Cerebellar nuclear complex (tissue), 1 donor: ENCODE data around the gene TXNRD1.
"Not testable (repeated sequence)": the region's sequence is repeated elsewhere in the genome, so short reads cannot be mapped to it uniquely, and the experiment has no call there.

Experiments
- DNase-seq, 2 experiments: peaks; one replicate each; lab custom pipeline; 2025; lab: John Stamatoyannopoulos, UW

Gene TXNRD1

GRCh38 chr12:104323899-104324298 lies 108.3 kb downstream of the TXNRD1 start:
- no peak for DNase-seq

DNA sequence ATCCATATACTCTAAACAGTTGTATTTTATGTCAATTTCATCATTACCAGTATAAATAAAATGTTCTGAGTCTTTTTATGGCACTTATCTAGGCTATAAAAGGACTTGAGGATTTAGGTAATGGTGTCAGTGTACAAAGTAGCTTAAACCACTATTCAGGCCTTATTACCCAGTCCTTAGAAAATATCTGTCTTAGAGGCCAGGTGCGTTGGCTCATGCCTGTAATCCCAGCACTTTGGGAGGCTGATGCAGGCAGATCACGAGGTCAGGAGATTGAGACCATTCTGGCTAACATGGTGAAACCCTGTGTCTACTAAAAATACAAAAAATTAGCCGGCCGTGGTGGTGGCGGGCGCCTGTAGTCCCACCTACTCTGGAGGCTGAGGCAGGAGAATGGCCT lies 112.7 kb downstream of the TXNRD1 start:
- not testable (repeated sequence) for DNase-seq

DNA sequence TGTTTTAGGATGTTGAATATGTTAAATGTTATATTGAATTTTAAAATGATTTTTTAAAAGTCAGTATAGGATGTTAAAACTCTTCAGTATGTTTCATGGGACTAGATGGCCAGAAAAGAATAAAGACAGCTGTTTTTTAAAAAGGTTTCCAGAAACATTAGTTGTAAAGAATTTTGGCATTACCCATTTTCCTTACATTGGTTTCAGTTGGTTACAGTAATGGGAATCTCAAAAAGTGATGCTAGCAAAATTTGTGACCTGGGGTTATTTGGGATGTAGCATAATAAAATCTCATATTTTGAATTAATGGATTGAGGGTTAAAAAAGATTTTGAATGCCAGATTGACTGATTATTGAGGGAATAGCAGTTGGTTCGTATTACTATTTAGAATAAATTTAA lies 113.2 kb downstream of the TXNRD1 start:
- no peak for DNase-seq

DNA sequence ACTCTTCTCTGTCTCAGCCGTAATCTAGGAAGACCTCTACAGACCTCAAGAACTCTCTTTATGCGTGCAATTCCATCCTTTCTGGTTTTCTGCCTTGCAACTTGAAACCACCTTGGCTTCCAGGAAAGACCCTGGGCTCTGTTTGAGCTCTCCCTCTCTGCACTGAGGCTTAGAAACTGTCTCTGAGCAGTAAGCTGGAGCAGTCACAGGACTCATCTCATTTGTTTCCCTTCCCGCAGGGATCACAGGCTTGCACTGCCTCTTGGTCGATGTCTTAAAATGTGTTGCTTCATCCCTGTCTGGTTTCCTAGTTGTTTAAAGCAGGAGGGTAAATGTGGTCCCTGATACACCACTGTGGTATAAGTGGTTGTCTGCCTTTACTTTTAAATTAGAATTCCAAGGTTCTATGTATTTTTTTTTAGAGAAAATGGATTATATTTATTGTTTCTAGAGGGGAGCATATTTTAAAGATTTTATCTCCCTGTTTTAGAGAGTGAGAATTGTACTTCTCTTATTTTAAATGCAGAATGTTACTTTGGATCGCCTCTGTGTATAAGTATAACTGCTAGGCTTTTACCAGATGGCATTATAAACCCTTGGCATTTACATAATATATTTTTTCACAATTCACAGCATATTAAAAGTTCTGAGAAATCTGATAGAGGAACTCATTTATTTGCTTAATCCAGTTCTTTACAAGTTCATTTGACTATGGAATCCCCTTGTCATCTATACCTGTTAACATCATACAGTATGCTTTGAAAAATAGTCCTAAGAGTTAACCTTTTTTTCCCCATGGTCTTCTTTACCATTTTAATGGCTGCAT lies 114.3 kb downstream of the TXNRD1 start:
- no peak for DNase-seq

DNA sequence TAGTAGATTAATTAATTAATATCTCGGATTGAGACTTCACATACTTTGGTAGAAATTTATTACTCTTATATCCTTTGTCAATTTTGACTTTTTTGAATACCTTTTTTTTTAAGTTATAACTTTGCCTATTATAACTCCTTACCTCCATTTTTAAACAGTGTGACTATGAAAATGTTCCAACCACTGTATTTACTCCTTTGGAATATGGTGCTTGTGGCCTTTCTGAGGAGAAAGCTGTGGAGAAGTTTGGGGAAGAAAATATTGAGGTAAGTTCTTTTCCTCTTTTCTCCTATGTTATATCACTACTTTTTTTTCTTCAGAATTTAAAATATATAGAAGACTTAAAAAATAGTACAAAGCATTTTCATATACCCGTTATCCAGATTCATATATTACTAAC lies 115.8 kb downstream of the TXNRD1 start:
- DNase-seq, result no peak

DNA sequence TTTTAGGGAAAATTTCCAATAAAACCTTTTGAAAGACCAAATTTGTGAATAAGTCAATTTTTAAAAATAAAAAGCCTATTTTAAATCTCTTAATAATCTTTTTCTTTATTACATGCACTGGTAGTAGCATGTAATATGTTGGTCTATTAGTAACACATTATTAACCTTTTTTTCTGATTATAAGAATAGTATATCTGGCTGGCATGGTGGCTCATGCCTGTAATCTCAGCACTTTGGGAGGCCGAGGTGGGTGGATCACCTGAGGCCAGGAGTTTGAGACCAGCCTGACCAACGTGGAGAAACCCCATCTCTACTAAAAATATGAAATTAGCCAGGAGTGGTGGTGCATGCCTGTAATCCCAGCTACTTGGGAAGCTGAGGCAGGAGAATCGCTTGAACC lies 116.7 kb downstream of the TXNRD1 start:
- DNase-seq, result not testable (repeated sequence)

- no peak for DNase-seq
Observed at GRCh38 chr12:104333692-104334255, 118.2 kb downstream of the TXNRD1 start.

DNA sequence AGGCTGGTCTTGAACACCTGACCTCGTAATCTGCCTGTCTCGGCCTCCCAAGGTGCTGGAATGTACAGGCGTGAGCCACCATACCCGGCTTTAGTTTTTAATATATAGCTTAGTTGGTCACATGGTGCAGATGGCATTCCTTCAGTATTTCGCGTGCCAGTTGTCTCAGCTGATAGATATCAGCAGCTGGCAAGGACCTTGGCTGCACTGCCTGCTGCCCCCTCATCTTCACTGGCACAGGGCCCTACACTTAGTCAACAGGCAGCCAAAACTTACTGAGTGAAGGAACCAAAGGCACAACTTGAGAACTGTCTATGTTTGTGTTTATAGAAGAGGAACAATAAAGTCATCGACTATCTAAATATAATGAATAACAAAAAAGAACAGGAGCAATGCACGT lies 119.0 kb downstream of the TXNRD1 start:
- DNase-seq, result no peak

DNA sequence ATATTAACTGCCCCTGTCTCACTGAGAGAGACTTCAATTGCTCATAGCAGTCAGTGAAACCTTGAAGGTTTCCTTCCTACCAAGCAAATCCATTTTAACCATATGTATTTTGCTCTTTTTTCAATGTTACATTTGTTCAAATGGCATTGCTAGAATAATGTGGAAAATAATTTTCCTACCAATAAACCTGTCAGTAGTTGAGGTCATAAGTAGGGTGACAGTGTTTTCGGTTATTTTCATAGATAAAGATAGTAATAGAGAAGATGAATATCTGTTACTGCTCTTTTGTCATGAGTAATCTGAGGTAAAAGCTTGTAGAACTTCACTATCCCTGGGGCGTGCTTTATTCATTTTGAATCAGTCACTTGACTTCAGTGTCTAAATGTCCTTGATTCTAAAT lies 120.5 kb downstream of the TXNRD1 start:
- no peak for DNase-seq

DNA sequence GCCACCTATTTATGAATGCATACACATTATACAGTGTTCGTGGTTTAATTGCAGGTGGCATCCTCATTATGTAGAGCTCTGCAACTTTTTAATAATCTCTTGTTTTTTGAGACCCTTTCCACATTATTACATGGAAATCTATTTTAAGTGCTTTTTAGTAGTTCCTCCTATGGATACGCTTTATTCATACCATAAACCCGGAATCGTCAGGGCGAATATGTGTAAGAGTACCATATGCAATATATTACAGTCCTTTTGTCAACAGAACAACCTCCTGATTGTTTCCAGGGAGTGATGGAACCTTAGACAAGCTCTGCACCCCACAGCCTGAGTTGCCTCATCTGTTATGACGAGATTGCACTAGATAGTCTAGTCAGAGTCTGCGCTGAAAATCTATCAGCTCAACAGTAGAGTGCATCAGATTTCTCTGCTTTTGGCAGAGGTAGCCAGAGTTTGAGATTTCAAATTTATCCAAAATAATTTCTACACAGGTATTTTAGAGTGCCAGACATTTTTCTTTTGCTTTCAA lies 121.5 kb downstream of the TXNRD1 start:
- no peak for DNase-seq

DNA sequence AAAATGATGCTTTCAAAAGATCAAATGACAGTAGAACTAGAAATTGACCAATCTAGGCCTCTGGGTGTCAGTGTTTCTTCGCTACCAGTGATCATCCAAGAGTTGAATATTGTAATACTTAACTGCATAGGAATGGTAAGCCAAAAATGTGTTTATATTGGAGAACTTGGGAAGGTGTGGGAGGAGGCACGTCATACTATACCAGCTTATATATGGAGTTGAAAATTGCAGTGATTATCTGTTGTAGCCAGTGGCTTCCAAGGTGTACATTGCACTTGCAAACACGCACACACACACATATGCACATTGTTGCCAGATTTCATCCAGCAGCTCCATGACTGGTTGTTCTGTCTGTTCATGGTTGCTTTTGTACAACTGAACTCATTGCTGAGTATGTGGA lies 124.1 kb downstream of the TXNRD1 start:
- no peak for DNase-seq

- no peak for DNase-seq
Observed at GRCh38 chr12:104340177-104340576, 124.6 kb downstream of the TXNRD1 start.

DNA sequence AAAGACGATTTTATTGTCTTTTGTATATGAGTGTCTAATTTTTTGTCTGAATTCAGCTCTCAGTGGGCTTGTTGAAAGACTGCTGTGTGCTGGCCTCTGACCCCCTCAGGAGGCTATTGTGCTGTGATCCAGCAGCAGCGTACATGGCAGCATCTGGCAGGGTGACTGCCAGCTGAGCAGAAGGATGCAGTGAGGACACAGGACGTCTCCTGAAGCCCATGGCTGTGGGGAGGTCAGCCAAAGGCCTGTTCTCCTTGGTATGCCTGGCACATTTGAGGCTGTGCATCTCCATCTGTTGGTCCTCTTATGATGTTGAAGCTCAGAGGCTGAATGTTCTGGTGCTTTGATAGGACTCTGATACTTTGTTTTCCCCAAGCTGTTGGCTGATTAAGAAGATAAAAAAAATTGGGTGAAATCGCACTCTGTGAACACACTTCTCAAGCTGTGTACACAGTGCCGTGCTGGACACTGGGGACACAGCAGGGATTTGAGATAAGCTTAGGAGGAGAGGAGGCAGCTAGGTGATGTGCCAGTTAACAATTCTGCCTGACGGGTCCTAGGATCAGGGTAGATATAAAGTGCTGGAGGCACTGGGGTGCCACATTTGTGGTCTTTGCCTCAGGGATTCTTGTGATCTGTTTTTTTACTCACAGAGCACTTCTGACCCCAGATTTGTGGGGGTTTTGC lies 125.5 kb downstream of the TXNRD1 start:
- no peak for DNase-seq

- no peak for DNase-seq
Observed at GRCh38 chr12:104342147-104342546, 126.6 kb downstream of the TXNRD1 start.

DNA sequence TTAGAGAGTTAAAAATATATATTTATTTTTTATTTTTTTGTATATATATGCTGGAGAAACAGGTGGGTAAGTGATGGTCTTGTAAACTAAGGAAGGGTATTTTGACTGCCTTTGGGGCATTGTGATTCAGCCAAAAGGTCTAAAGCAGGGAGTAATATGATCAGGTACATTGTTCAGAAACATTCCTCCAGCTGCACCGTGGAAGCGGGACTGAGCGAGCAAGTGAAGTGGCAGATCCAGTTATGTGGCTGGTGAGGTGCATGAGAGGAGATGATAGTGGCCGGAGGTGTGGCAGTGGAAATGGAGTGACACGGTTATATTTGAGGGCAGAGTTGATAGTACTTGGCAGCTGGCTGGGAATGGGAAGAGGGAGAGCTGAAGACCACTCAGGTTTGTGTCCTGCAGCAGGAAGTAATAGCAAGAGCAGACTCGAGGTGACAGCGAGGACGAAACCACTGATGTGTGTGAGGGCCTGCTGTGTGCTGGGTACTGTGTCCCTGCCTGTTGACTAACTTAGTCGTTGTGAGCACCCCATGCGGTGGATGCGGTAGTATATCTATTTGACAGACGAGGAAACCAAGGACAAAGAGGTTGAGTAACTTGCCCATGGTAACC lies 127.2 kb downstream of the TXNRD1 start:
- DNase-seq, result no peak

DNA sequence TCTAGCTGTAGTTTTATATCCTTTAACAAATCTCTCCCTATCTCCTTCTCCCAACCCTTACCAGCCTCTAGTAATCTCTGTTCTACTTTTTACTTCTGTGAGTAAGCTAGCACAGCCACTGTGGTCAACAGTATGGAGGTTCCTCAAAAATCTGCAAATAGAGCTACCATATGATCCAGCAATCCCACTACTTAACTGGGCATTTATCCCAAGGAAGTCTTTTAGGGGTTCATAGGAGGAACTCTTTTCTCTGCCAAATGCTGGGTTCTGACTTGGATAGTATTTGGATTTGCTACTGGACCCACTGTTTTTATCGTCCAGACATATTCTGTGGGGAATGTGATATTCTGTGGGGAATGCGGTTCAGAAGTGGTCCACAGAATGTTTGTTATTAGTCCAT lies 129.1 kb downstream of the TXNRD1 start:
- no peak for DNase-seq

DNA sequence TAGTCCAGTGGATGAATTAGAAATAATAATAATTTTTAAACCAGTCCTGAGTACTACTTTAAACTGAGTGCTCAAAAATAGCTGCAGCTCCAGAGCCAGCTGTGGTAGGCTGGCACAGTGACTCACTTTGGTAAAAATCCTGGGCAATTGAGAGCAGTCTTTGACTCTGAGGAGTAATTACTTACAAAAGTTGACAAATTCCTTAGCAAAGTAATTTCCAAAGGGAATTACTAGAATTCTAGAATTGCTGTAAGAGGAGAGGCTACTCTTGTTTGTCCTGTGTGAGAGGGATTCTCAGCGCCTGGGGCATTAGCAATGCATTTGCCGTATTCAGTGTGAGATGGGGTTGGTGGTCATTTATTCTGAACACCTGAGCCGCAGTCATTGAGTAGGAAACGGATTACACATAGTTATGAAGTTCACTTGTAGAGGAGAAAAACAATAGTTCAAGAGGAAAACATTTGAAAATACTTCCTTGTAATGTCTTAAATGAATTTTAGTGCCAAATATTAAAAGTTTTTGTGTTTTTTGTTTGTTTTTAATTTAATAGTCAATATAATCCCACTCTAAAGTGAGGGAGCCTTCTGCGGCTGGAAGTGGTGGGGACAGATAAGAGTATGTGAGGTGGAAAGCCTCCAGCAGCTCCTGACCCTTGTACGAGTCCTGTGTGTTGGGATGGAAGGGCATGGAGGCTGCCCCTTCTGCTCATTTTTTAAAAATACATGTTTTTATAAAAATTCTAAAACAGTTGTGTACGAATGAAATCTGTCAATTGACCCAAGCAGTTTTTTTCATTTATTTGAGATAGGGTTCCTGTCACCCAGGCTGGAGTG lies 129.9 kb downstream of the TXNRD1 start:
- DNase-seq, result no peak

GRCh38 chr12:104347374-104348075 lies 131.9 kb downstream of the TXNRD1 start:
- no peak for DNase-seq

DNA sequence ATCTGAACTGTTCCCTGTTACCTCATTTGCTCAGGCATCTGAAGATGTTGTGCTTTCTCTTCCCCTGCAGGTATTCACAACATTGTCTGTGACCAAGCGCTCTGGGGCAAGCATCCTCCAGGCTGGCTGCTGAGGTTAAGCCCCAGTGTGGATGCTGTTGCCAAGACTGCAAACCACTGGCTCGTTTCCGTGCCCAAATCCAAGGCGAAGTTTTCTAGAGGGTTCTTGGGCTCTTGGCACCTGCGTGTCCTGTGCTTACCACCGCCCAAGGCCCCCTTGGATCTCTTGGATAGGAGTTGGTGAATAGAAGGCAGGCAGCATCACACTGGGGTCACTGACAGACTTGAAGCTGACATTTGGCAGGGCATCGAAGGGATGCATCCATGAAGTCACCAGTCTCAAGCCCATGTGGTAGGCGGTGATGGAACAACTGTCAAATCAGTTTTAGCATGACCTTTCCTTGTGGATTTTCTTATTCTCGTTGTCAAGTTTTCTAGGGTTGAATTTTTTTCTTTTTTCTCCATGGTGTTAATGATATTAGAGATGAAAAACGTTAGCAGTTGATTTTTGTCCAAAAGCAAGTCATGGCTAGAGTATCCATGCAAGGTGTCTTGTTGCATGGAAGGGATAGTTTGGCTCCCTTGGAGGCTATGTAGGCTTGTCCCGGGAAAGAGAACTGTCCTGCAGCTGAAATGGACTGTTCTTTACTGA lies 132.9 kb downstream of the TXNRD1 start:
- DNase-seq, result no peak

DNA sequence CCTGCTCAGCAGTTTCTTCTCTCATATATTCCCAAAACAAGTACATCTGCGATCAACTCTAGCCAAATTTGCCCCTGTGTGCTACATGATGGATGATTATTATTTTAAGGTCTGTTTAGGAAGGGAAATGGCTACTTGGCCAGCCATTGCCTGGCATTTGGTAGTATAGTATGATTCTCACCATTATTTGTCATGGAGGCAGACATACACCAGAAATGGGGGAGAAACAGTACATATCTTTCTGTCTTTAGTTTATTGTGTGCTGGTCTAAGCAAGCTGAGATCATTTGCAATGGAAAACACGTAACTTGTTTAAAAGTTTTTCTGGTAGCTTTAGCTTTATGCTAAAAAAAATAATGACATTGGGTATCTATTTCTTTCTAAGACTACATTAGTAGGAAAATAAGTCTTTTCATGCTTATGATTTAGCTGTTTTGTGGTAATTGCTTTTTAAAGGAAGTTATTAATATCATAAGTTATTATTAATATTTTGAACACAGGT lies 133.5 kb downstream of the TXNRD1 start:
- no peak for DNase-seq
